DOHH2 (cell line): ENCODE measurements around the gene WBP2.

ENCODE experiments used
- EZH2phosphoT487 ChIP-seq: fragments of 200-600 bp; sonication (generic); IDR thresholded peaks from 2 replicates; pipeline ENCODE4 v1.6.1; 2017; ENCODE audit warnings: borderline replicate concordance, mild to moderate bottlenecking, antibody characterized with exemption, low read length, moderate library complexity, mixed read lengths
- TF ChIP-seq, protein P1 (sequence below): fragments of 200-600 bp; sonication (generic); IDR thresholded peaks from one replicate; pipeline ENCODE4 v1.5.1; 2014; ENCODE audit warnings: antibody characterized with exemption, mild to moderate bottlenecking, low read depth, low read length; ENCODE audit not compliant: poor library complexity, severe bottlenecking

DNA sequence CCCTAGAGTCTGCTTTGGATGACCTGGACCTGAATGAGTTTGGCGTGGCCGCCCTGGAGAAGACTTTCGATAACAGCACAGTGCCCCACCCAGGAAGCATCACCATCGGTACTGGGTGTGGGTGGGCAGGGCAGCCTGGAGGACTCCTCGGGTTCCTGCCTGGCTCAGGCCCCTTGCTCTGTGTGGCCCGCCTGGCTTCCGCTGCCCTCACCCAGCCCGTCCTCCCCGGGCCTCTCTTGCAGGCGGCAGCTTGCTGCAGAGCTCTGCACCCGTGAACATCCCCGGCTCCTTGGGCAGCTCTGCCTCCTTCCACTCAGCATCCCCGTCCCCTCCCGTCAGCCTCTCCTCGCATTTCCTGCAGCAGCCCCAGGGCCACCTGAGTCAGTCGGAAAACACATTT, 35.5 kb downstream of the WBP2 start:
- no peak for TF ChIP-seq EZH2phosphoT487
- TF ChIP-seq, protein P1, sequence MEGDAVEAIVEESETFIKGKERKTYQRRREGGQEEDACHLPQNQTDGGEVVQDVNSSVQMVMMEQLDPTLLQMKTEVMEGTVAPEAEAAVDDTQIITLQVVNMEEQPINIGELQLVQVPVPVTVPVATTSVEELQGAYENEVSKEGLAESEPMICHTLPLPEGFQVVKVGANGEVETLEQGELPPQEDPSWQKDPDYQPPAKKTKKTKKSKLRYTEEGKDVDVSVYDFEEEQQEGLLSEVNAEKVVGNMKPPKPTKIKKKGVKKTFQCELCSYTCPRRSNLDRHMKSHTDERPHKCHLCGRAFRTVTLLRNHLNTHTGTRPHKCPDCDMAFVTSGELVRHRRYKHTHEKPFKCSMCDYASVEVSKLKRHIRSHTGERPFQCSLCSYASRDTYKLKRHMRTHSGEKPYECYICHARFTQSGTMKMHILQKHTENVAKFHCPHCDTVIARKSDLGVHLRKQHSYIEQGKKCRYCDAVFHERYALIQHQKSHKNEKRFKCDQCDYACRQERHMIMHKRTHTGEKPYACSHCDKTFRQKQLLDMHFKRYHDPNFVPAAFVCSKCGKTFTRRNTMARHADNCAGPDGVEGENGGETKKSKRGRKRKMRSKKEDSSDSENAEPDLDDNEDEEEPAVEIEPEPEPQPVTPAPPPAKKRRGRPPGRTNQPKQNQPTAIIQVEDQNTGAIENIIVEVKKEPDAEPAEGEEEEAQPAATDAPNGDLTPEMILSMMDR, result no peak
